22Rv1 (cell line): ENCODE data around the gene HDGFL1.

ENCODE experiments used
- ZFX ChIP-seq: fragments of 450-650 bp; IDR thresholded peaks from 2 replicates; pipeline ENCODE4 v1.6.1; 2017; ENCODE audit warnings: antibody characterized with exemption, borderline replicate concordance
- TF ChIP-seq, protein P1 (sequence below): fragments of 450-650 bp; IDR thresholded peaks from 2 replicates; pipeline ENCODE4 v1.5.1; 2017; ENCODE audit warnings: mild to moderate bottlenecking

DNA sequence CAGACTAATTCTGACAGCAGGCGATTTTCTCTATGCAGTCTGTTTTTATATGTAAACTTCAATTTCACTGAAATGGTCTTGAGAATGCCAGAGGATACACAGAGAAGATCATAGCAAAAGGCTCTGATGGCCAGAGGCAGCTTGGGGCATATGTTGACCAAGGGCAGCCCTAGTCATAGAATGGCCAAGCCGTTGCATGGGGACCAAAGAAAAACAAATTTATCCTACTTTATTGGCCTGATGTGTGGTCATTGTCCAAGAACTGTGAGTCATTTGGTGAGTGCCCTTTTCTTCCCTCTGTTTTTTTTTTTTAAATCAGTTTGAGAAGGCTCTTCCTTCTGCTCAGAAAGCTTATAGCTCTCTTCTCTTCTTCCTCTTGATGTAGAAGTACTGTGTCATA is 5.8 kb downstream of the HDGFL1 start:
- TF ChIP-seq, protein P1, sequence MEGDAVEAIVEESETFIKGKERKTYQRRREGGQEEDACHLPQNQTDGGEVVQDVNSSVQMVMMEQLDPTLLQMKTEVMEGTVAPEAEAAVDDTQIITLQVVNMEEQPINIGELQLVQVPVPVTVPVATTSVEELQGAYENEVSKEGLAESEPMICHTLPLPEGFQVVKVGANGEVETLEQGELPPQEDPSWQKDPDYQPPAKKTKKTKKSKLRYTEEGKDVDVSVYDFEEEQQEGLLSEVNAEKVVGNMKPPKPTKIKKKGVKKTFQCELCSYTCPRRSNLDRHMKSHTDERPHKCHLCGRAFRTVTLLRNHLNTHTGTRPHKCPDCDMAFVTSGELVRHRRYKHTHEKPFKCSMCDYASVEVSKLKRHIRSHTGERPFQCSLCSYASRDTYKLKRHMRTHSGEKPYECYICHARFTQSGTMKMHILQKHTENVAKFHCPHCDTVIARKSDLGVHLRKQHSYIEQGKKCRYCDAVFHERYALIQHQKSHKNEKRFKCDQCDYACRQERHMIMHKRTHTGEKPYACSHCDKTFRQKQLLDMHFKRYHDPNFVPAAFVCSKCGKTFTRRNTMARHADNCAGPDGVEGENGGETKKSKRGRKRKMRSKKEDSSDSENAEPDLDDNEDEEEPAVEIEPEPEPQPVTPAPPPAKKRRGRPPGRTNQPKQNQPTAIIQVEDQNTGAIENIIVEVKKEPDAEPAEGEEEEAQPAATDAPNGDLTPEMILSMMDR, result no peak
- no peak for TF ChIP-seq ZFX
